ENCODE results near the gene TENM4.
"Not testable (repeated sequence)": the region's sequence is repeated elsewhere in the genome, so short reads cannot be mapped to it uniquely, and the experiment has no call there.

Gene TENM4

DNA sequence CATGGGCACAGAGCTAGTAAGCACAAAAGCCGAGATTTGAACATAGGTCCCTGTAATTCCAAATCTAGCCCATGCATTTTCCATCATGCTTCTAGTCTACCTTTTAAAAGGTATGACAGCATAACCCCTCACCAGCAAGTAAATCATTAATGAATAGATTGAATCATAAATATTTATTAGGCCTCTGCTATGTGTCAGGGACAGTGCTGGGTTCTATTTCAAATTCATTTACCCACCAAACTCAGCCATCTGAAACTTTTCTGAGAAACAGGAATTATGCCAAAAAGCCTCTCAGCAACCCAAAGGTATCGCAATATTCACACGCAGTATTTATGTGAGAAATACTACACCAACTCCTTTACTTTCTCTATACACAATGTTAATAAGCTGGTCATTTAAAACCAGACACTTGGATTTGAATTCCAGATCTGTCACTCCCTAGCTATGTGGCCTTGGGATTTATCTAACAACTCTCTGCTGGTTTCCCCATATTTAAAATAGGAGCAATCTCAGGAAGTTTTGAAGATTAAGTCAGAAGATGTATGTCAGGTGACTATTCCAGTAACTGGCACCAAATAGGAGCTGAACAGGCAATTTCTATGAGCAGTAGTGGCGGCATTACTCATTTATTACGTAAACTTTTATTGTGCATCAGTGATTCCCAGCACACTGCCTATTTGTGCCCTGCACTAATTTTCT, 191.4 kb downstream of the TENM4 start:
- peak; percentile 45 for DNase-seq (ENCODE audit: low read depth, low spot score)

- DNase-seq (ENCODE audit: low read depth, low spot score), result no peak
These were observed 196.0 kb downstream of the TENM4 start for GRCh38 chr11:79244798-79245197.

DNA sequence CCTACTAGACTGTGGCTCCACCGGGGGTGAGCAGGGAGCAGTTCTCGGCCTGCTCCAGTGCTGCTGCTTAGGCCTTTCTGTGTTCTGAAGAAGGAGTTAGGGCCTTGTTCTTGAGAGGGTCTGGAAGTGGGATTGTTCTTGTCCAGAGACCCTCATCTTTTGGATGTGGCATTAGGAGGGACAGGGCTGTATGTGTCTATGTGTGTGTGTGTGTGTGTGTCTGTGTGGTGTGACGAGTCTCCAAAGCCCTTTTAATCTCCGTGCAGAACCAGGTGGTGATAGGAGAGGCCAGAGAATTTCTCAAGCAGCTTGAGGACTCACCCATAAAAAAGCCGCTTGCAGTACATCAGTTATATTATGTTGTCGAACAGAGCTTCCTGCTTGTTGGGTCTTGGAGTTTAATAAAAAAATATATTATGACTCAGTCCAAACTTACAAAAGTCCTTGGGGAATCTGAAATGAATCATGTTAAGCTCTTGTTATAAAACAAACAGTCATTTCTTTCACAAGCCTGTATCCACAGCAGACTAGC, 196.5 kb downstream of the TENM4 start:
- DNase-seq (ENCODE audit: low read depth, low spot score), result peak; percentile 71

DNA sequence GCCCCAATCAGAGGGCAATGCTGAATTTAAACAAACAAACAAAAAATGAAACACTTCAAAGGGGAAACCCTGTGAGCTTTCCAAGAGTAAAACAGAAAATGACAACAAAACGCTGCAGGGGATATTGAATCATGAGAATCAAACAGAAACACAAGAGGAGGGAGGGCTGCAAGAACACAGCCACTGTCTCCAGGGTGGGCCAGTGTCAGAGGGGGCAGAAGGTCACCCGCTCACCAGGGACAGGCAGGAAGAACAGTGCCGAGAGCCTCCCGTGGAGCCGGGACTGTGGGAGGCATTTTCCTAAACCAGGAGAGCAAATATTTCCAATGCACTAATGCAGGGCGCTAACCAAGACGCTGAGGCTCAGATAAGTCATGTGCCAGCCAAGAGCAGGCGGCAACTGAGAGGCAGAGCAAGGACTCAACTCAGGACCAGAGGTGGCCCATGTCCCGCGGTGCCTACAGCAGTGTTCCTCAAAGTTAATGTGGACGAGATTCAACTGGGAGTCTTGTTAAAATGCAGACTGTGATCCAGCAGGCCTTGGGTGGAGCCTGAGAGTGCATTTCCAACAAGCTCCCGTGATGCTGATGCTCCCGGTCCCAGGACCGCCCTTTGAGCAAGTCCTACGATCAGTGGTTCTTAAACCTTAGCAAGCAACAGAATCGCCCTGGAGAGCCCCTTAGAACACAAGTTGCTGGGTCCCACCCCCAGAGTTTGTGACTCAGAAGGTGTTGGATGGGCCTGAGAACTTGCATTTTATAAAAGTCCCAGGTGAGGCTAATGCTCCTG, 197.2 kb downstream of the TENM4 start:
- peak; percentile 43 for DNase-seq (ENCODE audit: low read depth, low spot score)

DNA sequence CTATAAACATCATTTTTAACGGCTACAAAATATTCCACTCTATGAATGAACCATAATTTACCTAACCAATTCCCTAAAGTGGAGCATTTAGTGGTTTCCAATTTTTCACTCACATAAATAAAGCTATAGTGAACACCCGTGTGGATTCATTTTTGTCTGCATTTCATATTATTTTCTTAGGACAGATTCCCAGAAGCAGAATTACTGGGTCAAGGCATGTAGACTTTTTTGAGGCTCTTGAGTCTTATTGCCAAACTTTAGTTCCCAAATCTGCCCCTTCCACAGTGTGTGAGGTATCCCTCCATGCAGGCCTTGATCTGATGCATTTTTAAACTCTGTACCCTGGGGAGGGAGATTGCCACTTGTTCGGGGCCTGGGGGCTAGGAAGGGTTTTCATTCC, 198.2 kb downstream of the TENM4 start:
- DNase-seq (ENCODE audit: low read depth, low spot score), result no peak

DNA sequence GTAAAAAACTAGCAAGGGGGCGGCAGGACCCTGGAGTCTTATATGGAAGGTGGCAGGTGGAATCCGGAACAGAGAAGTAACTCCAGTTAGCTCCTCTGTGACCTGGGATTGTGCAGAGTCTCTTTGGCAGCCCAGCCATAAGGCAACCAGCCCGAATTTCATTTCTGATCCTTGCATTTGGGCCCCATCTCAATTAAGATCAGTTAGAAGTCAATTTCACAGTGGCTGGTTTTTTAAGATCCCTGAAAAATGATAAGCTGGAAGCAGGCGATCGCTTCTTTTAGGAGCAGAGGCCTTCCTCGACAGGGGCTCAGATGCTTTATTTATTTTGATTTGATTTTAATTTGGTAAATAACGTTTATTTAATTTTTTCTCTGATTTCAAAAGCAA, 199.0 kb downstream of the TENM4 start:
- no peak for DNase-seq (ENCODE audit: low read depth, low spot score)

GRCh38 chr11:79241205-79241851, 199.5 kb downstream of the TENM4 start:
- DNase-seq (ENCODE audit: low read depth, low spot score), result no peak

GRCh38 chr11:79237703-79238102, 203.1 kb downstream of the TENM4 start:
- DNase-seq (ENCODE audit: low read depth, low spot score), result peak; percentile 86

DNA sequence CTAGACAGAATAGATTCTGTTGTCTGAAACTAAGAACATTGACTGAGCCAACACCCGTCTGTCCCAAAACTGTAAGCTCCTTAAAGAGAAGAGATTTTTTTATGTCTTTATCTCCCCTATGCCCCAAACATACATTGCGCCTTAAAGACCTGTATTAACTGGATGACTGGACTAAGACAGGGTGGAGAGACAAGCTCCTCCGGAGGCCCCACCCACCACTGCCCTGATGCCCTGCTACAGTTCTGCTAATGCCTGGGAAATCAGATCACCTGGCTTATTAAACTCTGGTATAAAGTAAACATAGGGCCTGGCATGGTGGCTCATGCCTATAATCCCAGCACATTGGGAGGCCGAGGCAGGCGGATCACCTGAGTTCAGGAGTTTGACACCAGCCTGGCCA, 203.7 kb downstream of the TENM4 start:
- DNase-seq (ENCODE audit: low read depth, low spot score), result no peak

GRCh38 chr11:79236541-79236971, 204.3 kb downstream of the TENM4 start:
- peak; percentile 78 for DNase-seq (ENCODE audit: low read depth, low spot score)

GRCh38 chr11:79235696-79236095, 205.1 kb downstream of the TENM4 start:
- no peak for DNase-seq (ENCODE audit: low read depth, low spot score)

DNA sequence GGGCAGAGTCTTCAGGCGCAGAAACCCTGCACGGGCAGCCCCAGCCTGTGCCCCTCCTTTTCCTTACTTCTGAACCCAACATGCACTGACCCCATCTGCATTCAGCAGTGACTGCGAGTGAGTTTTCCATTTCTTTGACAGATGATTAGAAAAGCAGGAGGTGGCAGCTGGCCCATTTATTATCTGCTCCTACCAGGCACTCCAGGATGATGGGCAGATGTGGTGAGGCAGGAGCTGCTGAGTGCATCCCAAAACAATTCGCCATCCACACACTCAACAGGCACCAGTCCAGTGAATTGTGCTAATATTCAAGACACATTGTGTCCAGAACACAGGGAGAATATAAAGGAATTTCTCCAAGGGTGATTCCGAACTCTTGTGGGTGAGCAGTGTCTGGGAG, 208.5 kb downstream of the TENM4 start:
- DNase-seq (ENCODE audit: low read depth, low spot score), result peak; percentile 56

DNA sequence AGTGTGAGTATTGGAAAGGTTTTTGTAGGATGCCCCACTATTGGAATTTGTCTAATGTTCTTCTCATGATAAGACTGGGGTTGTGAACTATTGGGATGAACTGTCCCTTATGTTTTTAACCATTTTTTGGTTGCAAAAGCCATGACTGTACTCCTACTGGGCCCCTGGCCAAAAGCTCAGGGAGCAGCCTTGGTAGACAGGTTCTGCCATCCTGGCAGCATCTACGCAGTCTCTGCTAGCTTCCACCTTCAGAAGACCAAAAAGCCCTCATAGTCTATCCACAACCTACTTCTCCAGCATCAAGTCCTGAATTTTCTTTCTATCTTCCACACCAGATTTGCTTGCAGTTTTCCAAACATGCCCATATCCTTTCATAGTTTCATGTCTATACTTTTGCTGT, 211.8 kb downstream of the TENM4 start:
- DNase-seq (ENCODE audit: low read depth, low spot score), result no peak

DNA sequence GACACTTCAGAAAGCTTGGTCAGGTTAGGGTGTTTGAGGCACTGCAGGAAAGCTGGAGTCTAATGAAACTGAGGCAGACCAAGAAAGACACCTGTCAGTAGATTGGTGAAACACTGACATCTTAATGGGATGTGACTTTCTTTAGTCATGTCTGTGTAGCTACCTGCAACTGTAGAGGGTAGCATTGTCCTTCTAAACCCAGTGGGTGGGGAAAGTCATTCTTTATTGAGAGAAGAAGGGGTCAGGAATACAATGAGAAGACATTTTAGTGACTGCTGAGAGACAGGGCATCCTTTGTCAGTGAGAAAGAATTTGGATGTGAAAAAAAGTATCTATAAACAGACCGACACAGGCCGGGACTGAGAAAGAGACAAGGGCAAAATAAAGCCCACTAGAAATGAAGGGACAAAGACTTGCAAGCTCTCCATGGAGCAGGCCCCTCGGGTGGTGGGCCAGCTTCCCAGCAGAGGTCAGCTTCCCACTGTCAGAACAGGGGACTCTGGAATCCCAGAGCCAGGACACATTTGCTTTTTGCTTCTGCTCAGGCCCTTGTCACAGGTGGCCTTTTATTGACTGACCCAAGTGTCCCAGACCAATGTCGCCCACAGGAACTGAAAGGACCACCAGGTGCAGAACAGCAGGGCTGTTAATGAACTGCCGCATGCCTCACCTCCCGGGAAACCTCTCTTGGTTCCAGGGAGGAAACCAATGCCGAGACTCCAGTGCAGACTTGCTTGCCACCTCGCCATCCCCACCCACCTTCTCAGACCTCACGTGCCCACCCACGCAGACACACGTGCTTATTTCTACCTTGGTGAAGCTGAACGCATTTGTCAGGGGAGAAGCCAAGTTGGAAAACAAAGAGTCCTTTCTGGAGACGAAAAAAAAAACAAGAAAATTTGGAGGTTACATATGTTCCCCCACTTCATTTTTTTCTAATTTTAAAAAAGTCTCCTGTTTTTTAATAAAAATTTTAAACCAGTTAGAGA, 212.8 kb downstream of the TENM4 start:
- DNase-seq (ENCODE audit: low read depth, low spot score), result no peak

- no peak for DNase-seq (ENCODE audit: low read depth, low spot score)
These were observed 213.5 kb downstream of the TENM4 start for GRCh38 chr11:79227308-79227707.

- peak; percentile 53 for DNase-seq (ENCODE audit: low read depth, low spot score)
These were observed 214.7 kb downstream of the TENM4 start for GRCh38 chr11:79226126-79226525.

DNA sequence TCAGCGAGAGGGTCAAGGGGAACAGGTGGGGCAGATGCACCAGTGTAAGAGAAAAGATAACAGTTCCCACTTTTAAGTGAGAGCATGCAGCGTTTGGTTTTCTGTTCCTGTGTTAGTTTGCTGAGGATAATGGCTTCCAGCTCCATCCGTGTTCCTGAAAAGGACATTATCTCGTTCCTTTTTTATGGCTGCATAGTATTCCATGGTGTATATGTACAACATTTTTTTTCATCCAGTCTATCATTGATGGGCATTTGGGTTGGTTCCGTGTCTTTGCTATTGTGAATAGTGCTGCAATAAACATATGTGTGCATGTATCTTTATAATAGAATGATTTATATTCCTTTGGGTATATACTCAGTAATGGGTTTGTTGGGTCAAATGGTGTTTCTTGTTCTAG, 218.7 kb downstream of the TENM4 start:
- DNase-seq (ENCODE audit: low read depth, low spot score), result not testable (repeated sequence)

DNA sequence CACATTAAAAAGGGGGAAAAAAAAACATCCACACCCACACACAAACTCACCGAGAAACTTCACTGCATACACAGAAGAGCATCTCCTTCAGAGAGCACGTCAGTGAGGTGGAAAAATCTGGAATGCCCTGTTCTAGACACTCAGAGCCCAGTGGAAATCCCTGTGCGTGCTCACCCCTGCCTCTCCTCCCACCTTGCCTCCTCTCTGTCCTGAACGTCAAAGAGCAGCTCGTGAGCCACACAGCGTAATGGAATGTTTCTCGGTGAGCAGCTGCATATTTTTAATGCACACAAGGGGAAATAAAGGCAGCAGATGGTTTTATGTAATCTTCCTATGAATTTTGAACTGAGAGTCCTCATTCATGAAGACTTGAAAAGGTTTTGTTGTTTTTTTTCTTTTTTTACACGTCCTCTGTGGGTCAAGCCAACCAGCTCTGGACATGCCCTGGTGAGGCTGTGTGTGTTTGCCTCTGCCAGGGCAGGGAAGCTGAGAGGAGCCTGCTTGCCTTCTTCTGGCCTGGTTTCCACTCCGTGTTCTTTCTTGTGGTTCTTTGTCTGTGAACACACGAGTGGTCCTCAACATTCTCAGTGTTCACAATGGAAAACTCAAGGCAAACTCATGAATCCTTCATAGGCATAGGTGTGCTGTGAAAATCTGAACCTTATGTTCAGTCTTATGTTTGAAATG, 219.2 kb downstream of the TENM4 start:
- DNase-seq (ENCODE audit: low read depth, low spot score), result no peak

- DNase-seq (ENCODE audit: low read depth, low spot score), result peak; percentile 33
These were observed 220.7 kb downstream of the TENM4 start for GRCh38 chr11:79220171-79220570.

DNA sequence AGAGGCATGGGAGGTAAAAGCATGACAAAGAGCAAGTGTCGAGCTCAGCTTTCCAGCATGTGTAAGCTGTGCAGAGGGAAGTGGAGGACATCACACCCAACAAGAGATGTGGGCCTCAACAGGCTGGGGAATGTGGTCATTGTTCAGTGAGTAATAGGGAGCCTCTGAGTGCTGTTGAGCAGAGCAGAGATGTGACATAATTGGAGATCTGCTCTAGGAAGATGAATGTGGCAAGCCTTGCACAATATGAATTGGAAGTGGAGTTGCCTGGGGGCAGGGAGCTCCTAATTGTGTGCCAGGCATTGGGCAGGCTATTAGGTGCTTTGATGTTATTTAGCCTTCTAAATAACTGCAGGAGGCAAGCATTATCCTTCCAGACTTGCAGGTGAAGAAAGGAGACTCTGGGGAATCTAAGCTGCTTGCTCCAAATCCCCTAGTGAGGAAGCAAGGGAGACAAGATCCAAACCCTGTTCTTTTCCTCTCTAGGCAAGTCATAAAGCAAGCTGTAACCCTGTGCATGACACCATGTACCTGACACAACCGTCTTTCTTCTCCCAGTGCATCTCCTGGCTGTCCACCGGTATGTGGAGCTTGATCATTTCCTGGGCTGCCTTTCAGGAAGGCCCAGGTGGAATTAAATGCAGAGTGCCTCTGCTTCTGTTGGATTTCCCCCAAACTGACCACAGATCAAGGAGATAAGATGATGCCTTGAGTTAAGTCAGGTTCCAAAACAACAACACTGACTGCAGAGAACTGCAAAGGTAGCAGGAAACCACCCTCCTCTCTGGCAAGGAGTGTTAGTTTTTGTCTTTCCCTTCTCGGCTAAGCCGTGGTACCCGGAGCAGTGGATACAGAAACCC, 221.4 kb downstream of the TENM4 start:
- no peak for DNase-seq (ENCODE audit: low read depth, low spot score)

Data from astrocyte of the hippocampus (primary cell).